Liver (tissue), 9 donors: Measurements from ENCODE around the gene TMEM53. TPM values are rescaled to one million over a fixed set of nuclear protein-coding genes. Genes with fewer than 3 reads are reported as not detected.

ENCODE experiments used
- DNase-seq: peaks from one replicate; pipeline ENCODE4 v3.0.0-alpha.2; 2017; ENCODE audit warnings: low spot score
- H3K27ac ChIP-seq, 2 donors: one replicate each; pipeline ENCODE4 v1.7.0; 2013; ENCODE audit warnings: inconsistent platforms in 2 of 2, low read length in 2 of 2, control low read depth in 1 of 2, low read depth in 1 of 2, mild to moderate bottlenecking in 1 of 2
- H3K27me3 ChIP-seq, 4 donors: one replicate each; pipeline versions ENCODE4 v1.6.1 to v1.7.0; 2013; ENCODE audit warnings: low read length in 3 of 4, inconsistent platforms in 1 of 4, mild to moderate bottlenecking in 1 of 4, moderate library complexity in 1 of 4; ENCODE audit not compliant: control insufficient read depth in 4 of 4, insufficient read depth in 4 of 4
- H3K36me3 ChIP-seq, 4 donors: one replicate each; pipeline versions ENCODE4 v1.6.1 to v1.7.0; 2013; ENCODE audit warnings: low read length in 3 of 4, mild to moderate bottlenecking in 3 of 4, low read depth in 1 of 4, moderate library complexity in 1 of 4; ENCODE audit not compliant: control insufficient read depth in 4 of 4, insufficient read depth in 3 of 4
- H3K4me1 ChIP-seq, 4 donors: one replicate each; pipeline versions ENCODE4 v1.6.1 to v1.7.0; 2013; ENCODE audit warnings: low read length in 3 of 4, mild to moderate bottlenecking in 3 of 4, moderate library complexity in 1 of 4; ENCODE audit not compliant: control insufficient read depth in 4 of 4, insufficient read depth in 4 of 4
- H3K4me3 ChIP-seq, 3 donors: one replicate each; pipeline versions ENCODE4 v1.6.1 to v1.7.0; 2013; ENCODE audit warnings: low read length in 3 of 3, control low read depth in 1 of 3, low read depth in 1 of 3, mild to moderate bottlenecking in 1 of 3
- H3K9ac ChIP-seq, 2 donors: one replicate each; pipeline ENCODE4 v1.7.0; 2013; ENCODE audit warnings: low read length in 2 of 2, mild to moderate bottlenecking in 2 of 2, moderate library complexity in 2 of 2, control low read depth in 1 of 2, low read depth in 1 of 2
- H3K9me3 ChIP-seq, 4 donors: one replicate each; pipeline versions ENCODE4 v1.6.1 to v1.7.0; 2013; ENCODE audit warnings: low read length in 3 of 4; ENCODE audit not compliant: control insufficient read depth in 4 of 4
- ATF3 ChIP-seq: IDR thresholded peaks from 2 replicates; pipeline ENCODE4 v1.6.1; 2016; ENCODE audit warnings: antibody characterized with exemption
- CTCF ChIP-seq: fragments of 150-350 bp; IDR thresholded peaks from 2 replicates; pipeline ENCODE4 v1.5.1; 2017; ENCODE audit warnings: improper control_type of control experiment, low read depth, low read length; ENCODE audit not compliant: missing input control
- EGR1 ChIP-seq, 2 donors: IDR thresholded peaks; 2 replicates each; pipeline ENCODE4 v1.6.1; 2016 to 2018; ENCODE audit warnings: antibody characterized with exemption in 2 of 2, low read depth in 2 of 2
- FOXA1 ChIP-seq: IDR thresholded peaks from 2 replicates; pipeline ENCODE4 v1.6.1; 2016; ENCODE audit warnings: antibody characterized with exemption
- FOXA2 ChIP-seq: IDR thresholded peaks from 2 replicates; pipeline ENCODE4 v1.6.1; 2016; ENCODE audit warnings: antibody characterized with exemption
- GABPA ChIP-seq, 2 donors: IDR thresholded peaks in 1 of 2; conservative IDR thresholded peaks in 1 of 2; 2 replicates each; pipeline ENCODE4 v1.6.1; 2016; ENCODE audit warnings: antibody characterized with exemption in 2 of 2, mild to moderate bottlenecking in 1 of 2, moderate library complexity in 1 of 2
- HNF4A ChIP-seq, 2 donors: conservative IDR thresholded peaks; 2 replicates each; pipeline ENCODE4 v1.6.1; 2016; ENCODE audit warnings: antibody characterized with exemption in 2 of 2, mild to moderate bottlenecking in 2 of 2
- HNF4G ChIP-seq: IDR thresholded peaks from 2 replicates; pipeline ENCODE4 v1.6.1; 2016; ENCODE audit warnings: antibody characterized with exemption
- JUND ChIP-seq, 2 donors: IDR thresholded peaks; 2 replicates each; pipeline ENCODE4 v1.6.1; 2016; ENCODE audit warnings: antibody characterized with exemption in 2 of 2
- MAX ChIP-seq: IDR thresholded peaks from 2 replicates; pipeline ENCODE4 v1.6.1; 2016; ENCODE audit warnings: antibody characterized with exemption
- NR2F2 ChIP-seq: IDR thresholded peaks from 2 replicates; pipeline ENCODE4 v1.6.1; 2016; ENCODE audit warnings: antibody characterized with exemption
- RAD21 ChIP-seq, 2 donors: IDR thresholded peaks; 2 replicates each; pipeline ENCODE4 v1.6.1; 2016; ENCODE audit warnings: antibody characterized with exemption in 2 of 2, mild to moderate bottlenecking in 2 of 2
- REST ChIP-seq: IDR thresholded peaks from 2 replicates; pipeline ENCODE4 v1.6.1; 2016; ENCODE audit warnings: antibody characterized with exemption, mild to moderate bottlenecking
- RXRA ChIP-seq, 2 donors: IDR thresholded peaks; 2 replicates each; pipeline ENCODE4 v1.6.1; 2017 to 2018; ENCODE audit warnings: antibody characterized with exemption in 2 of 2, mild to moderate bottlenecking in 1 of 2
- SP1 ChIP-seq: IDR thresholded peaks from 2 replicates; pipeline ENCODE4 v1.6.1; 2018; ENCODE audit warnings: antibody characterized with exemption, mild to moderate bottlenecking
- TAF1 ChIP-seq: conservative IDR thresholded peaks from 2 replicates; pipeline ENCODE4 v1.6.1; 2016; ENCODE audit warnings: antibody characterized with exemption, mild to moderate bottlenecking
- YY1 ChIP-seq: IDR thresholded peaks from 2 replicates; pipeline ENCODE4 v1.6.1; 2016; ENCODE audit warnings: antibody characterized with exemption, mild to moderate bottlenecking
- ZBTB33 ChIP-seq: IDR thresholded peaks from 2 replicates; pipeline ENCODE4 v1.6.1; 2016; ENCODE audit warnings: antibody characterized with exemption
- WGBS: extraction: QIAGEN DNeasy Blood & Tissue Kit; methylation state at CpG from one replicate; pipeline ENCODE4 v1.1.7; 2013; 5-methylcytosine and 5-hydroxymethylcytosine counted together
- polyA plus RNA-seq, 2 donors: library from polyadenylated mRNA; stranded (reverse) in 1 of 2; unstranded in 1 of 2; fragments of 200-250 nt in 1 of 2; fragments of >200 nt in 1 of 2; fragmentation: Nextera tagmentation in 1 of 2; extraction: Ambion mirVana in 1 of 2; gene quantifications; one replicate each; pipeline versions ENCODE4 v1.2.1 to v1.2.3, GENCODE V29; 2013 to 2015
- total RNA-seq, 2 donors: library from RNA; depleted of rRNA; stranded (reverse); fragments of >200 nt; gene quantifications; one replicate each; pipeline ENCODE4 v1.2.3, GENCODE V29; 2014
- donor health status: healthy.
- donor health status: healthy.
- donor health status: healthy.
- donor health status: healthy.
- donor health status: healthy.

TMEM53 gene
- total and polyA plus RNA-seq, 4 donors, result 9.9 to 89.2 (median 29.4) TPM

DNA sequence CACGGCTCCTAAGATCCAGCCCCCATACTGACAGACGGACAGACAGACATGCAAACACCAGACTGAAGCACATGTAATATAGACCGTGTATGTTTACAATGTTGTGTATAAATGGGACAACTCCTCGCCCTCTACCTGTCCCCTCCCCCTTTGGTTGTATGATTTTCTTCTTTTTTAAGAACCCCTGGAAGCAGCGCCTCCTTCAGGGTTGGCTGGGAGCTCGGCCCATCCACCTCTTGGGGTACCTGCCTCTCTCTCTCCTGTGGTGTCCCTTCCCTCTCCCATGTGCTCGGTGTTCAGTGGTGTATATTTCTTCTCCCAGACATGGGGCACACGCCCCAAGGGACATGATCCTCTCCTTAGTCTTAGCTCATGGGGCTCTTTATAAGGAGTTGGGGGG is 23.2 kb downstream of the TMEM53 start:
- H3K9me3 ChIP-seq, result no peaks in the 10 kb centered on the region
- no peaks in the 10 kb centered on the region for H3K27me3 ChIP-seq
- 91% methylated on average over 8 of the region's 8 CpGs for WGBS
- H3K36me3 ChIP-seq, result peaks cover 11 to 44% (median 13%) of the 10 kb centered on the region in 4 donors
- no peak overlapping the region for H3K27ac ChIP-seq
- DNase-seq, result no peak
- no peak overlapping the region for H3K9ac ChIP-seq
- TF ChIP-seq MAX (no peak), HNF4G (no peak), REST (no peak), NR2F2 (no peak), ATF3 (no peak), SP1 (no peak), RXRA (IDR thresholded peaks at IDR 0.05) (no peak), JUND (IDR thresholded peaks at IDR 0.05) (no peak), GABPA (IDR thresholded peaks at IDR 0.05 in 1 of 2, conservative IDR thresholded peaks at IDR 0.05 in 1 of 2) (no peak), FOXA1 (no peak), RAD21 (IDR thresholded peaks at IDR 0.05) (no peak), YY1 (no peak), HNF4A (conservative IDR thresholded peaks at IDR 0.05) (no peak), CTCF (no peak), EGR1 (IDR thresholded peaks at IDR 0.05; ENCODE audit: low read depth in 2 of 2) (no peak), ZBTB33 (no peak), FOXA2 (no peak), TAF1 (no peak)
- H3K4me3 ChIP-seq, result no peak overlapping the region
- peaks cover 2 to 18% (median 5%) of the 10 kb centered on the region in 4 donors for H3K4me1 ChIP-seq
